ENCODE data around the gene DDX1.

DNA sequence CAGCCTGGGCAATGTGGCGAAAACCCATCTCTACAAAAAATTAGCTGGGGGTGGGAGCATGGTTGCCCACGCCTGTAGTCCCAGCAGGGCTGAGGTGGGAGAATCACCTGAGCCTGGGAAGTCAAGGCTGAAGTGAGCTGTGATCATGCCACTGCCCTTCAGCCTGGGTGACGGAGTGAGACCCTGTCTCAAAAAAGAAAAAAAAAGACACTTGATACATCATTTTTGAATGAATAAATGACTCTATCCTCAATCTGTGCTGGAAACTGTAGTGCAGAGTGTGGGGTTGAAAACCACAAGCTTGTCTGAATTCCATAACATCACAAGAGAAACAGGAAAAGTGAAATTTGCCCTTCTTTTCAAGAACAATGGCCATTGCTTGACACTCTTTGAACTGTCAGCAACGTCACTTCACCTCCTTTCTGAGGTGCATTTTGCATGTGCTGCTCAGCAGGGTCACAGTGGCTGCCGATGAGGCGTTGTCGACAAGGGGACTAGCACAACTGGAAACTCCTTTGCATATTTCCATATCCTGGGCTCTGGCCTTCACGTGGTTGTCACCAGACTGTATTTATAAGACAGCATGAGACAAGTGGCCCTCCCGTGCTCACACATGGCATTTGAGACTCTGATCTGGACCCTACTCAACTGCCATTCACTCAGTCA is 54.2 kb downstream of the DDX1 start:
- TF ChIP-seq, protein P1, sequence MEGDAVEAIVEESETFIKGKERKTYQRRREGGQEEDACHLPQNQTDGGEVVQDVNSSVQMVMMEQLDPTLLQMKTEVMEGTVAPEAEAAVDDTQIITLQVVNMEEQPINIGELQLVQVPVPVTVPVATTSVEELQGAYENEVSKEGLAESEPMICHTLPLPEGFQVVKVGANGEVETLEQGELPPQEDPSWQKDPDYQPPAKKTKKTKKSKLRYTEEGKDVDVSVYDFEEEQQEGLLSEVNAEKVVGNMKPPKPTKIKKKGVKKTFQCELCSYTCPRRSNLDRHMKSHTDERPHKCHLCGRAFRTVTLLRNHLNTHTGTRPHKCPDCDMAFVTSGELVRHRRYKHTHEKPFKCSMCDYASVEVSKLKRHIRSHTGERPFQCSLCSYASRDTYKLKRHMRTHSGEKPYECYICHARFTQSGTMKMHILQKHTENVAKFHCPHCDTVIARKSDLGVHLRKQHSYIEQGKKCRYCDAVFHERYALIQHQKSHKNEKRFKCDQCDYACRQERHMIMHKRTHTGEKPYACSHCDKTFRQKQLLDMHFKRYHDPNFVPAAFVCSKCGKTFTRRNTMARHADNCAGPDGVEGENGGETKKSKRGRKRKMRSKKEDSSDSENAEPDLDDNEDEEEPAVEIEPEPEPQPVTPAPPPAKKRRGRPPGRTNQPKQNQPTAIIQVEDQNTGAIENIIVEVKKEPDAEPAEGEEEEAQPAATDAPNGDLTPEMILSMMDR (IDR thresholded peaks at IDR 0.05; ENCODE audit: low read depth, low read length): no peak
- TF ChIP-seq POLR2A (IDR thresholded peaks at IDR 0.05; ENCODE audit: extremely low read depth, insufficient read length): no peak
